ENCODE measurements around the gene NKX2-3. TPM values are rescaled to one million over a fixed set of nuclear protein-coding genes. Genes with fewer than 3 reads are reported as not detected.

NKX2-3 gene
- total RNA-seq, 1 donor from 2014 or later: not detected

GRCh38 chr10:99555825-99556523, 23.2 kb downstream of the NKX2-3 start:
- TF ChIP-seq CTCF (IDR thresholded peaks at IDR 0.05; ENCODE audit: unreplicated experiment): no peak
- peaks cover 59% of the 10 kb centered on the region for H3K27me3 Mint-ChIP-seq
- H3K27ac Mint-ChIP-seq: no peak overlapping the region
- H3K36me3 Mint-ChIP-seq (ENCODE audit: insufficient read depth): no peaks in the 10 kb centered on the region
- DNase-seq (ENCODE audit: low spot score, unreplicated experiment): no peak
- no peaks in the 10 kb centered on the region for H3K9me3 Mint-ChIP-seq (ENCODE audit: low read depth)
- H3K4me1 Mint-ChIP-seq (ENCODE audit: low read depth): no peaks in the 10 kb centered on the region
- no peak overlapping the region for H3K4me3 Mint-ChIP-seq (ENCODE audit: low read depth)

- Mint-ChIP-seq H3K27ac (no peak overlapping the region), H3K4me3 (ENCODE audit: low read depth) (no peak overlapping the region), H3K27me3 (peaks cover 49% of the 10 kb centered on the region), H3K9me3 (ENCODE audit: low read depth) (no peaks in the 10 kb centered on the region), H3K4me1 (ENCODE audit: low read depth) (no peaks in the 10 kb centered on the region), H3K36me3 (ENCODE audit: insufficient read depth) (no peaks in the 10 kb centered on the region)
- no peak for TF ChIP-seq CTCF (IDR thresholded peaks at IDR 0.05; ENCODE audit: unreplicated experiment)
- DNase-seq (ENCODE audit: low spot score, unreplicated experiment): no peak
Observed at GRCh38 chr10:99557044-99557443, 24.3 kb downstream of the NKX2-3 start.

- Mint-ChIP-seq H3K27ac (no peak overlapping the region), H3K27me3 (peaks cover 42% of the 10 kb centered on the region), H3K9me3 (ENCODE audit: low read depth) (no peaks in the 10 kb centered on the region), H3K4me3 (ENCODE audit: low read depth) (no peak overlapping the region), H3K4me1 (ENCODE audit: low read depth) (no peaks in the 10 kb centered on the region), H3K36me3 (ENCODE audit: insufficient read depth) (no peaks in the 10 kb centered on the region)
- DNase-seq (ENCODE audit: low spot score, unreplicated experiment): no peak
- TF ChIP-seq CTCF (IDR thresholded peaks at IDR 0.05; ENCODE audit: unreplicated experiment): no peak
Observed at GRCh38 chr10:99558708-99559107, 26.0 kb downstream of the NKX2-3 start.

- H3K9me3 Mint-ChIP-seq (ENCODE audit: low read depth): no peaks in the 10 kb centered on the region
- no peak overlapping the region for H3K4me3 Mint-ChIP-seq (ENCODE audit: low read depth)
- DNase-seq (ENCODE audit: low spot score, unreplicated experiment): peak; percentile 51
- H3K36me3 Mint-ChIP-seq (ENCODE audit: insufficient read depth): no peaks in the 10 kb centered on the region
- peak; percentile 84 for TF ChIP-seq CTCF (IDR thresholded peaks at IDR 0.05; ENCODE audit: unreplicated experiment)
- H3K4me1 Mint-ChIP-seq (ENCODE audit: low read depth): no peaks in the 10 kb centered on the region
- H3K27me3 Mint-ChIP-seq: peaks cover 24% of the 10 kb centered on the region
- no peak overlapping the region for H3K27ac Mint-ChIP-seq
Observed at GRCh38 chr10:99560277-99561126, 27.8 kb downstream of the NKX2-3 start.

- Mint-ChIP-seq H3K9me3 (ENCODE audit: low read depth) (no peaks in the 10 kb centered on the region), H3K27me3 (peaks cover 17% of the 10 kb centered on the region), H3K27ac (no peak overlapping the region), H3K36me3 (ENCODE audit: insufficient read depth) (no peaks in the 10 kb centered on the region), H3K4me1 (ENCODE audit: low read depth) (no peaks in the 10 kb centered on the region), H3K4me3 (ENCODE audit: low read depth) (no peak overlapping the region)
- no peak for DNase-seq (ENCODE audit: low spot score, unreplicated experiment)
- TF ChIP-seq CTCF (IDR thresholded peaks at IDR 0.05; ENCODE audit: unreplicated experiment): no peak
Observed at GRCh38 chr10:99562631-99563030, 29.9 kb downstream of the NKX2-3 start.
